ENCODE measurements around the gene C11orf98.

GRCh38 chr11:62621027-62621566 lies 43.9 kb downstream of the C11orf98 start:
- TF ChIP-seq CTCF (IDR thresholded peaks at IDR 0.05; ENCODE audit: poor library complexity, severe bottlenecking), result no peak
- no peak for TF ChIP-seq SMC3 (conservative IDR thresholded peaks at IDR 0.05; ENCODE audit: poor library complexity)
- no peak for TF ChIP-seq RAD21 (conservative IDR thresholded peaks at IDR 0.05)
- TF ChIP-seq REST (IDR thresholded peaks at IDR 0.05; ENCODE audit: borderline replicate concordance), result no peak
- no peak for TF ChIP-seq EZH2 (IDR thresholded peaks at IDR 0.05; ENCODE audit: borderline replicate concordance, insufficient read depth, low read length, poor library complexity, severe bottlenecking)
- no peak for TF ChIP-seq EP300 (conservative IDR thresholded peaks at IDR 0.05; ENCODE audit: poor library complexity, severe bottlenecking)
- no peak for TF ChIP-seq POLR2AphosphoS5 (IDR thresholded peaks at IDR 0.05)
- no peak for TF ChIP-seq TAF1 (IDR thresholded peaks at IDR 0.05; ENCODE audit: low read depth)
- no peak for TF ChIP-seq MXI1 (conservative IDR thresholded peaks at IDR 0.05; ENCODE audit: poor library complexity, severe bottlenecking)

Data from neural cell (in vitro differentiated cells).